PC-3 (cell line): ENCODE measurements around the gene TTC5. TPM values are rescaled to one million over a fixed set of nuclear protein-coding genes. Genes with fewer than 3 reads are reported as not detected.

Experiments
- ATAC-seq: fragments of 200-7000 bp; cut with Tn5 transposase; 2 replicates; pipeline ENCODE4 v1.9.1; 2020; ENCODE audit warnings: mild to moderate bottlenecking, moderate library complexity
- BruUV-seq: library from RNA; stranded (reverse); fragments of 400-500 nt; replicated peaks from 2 replicates; lab custom pipeline; 2021; lab: Mats Ljungman, UMichigan
- CTCF ChIA-PET: fragments of 300-600 bp; sonication (Branson Sonifier 250); formaldehyde crosslinking; loops from one replicate; lab custom pipeline; 2022; ENCODE audit warnings: antibody characterized with exemption; lab: Charles Lee
- POLR2A ChIA-PET: fragments of 300-600 bp; sonication (Branson Sonifier 250); formaldehyde crosslinking; loops from one replicate; lab custom pipeline; 2022; ENCODE audit warnings: antibody characterized with exemption; ENCODE audit not compliant: unreplicated experiment; lab: Charles Lee
- DNase-seq: peaks from one replicate; pipeline ENCODE4 v3.0.0-alpha.2; 2015
- H2AFZ ChIP-seq: fragments of 300-600 bp; sonication (generic); 2 replicates; pipeline ENCODE4 v1.6.0; 2016; ENCODE audit warnings: antibody characterized with exemption, low read length
- H3F3A ChIP-seq: fragments of 300-600 bp; sonication (generic); one replicate; pipeline ENCODE4 v1.6.0; 2017; ENCODE audit warnings: antibody characterized with exemption, low read length, control low read depth, mild to moderate bottlenecking; ENCODE audit not compliant: unreplicated experiment
- H3K27ac ChIP-seq: fragments of 300-600 bp; sonication (generic); 2 replicates; pipeline ENCODE4 v1.5.1; 2016; ENCODE audit warnings: mild to moderate bottlenecking, low read length
- H3K27me3 ChIP-seq: fragments of 300-600 bp; sonication (generic); 2 replicates; pipeline ENCODE4 v1.6.1; 2016; ENCODE audit warnings: low read length, mixed read lengths
- H3K36me3 ChIP-seq: fragments of 300-600 bp; sonication (generic); 2 replicates; pipeline ENCODE4 v1.6.1; 2016; ENCODE audit warnings: low read depth, mixed run types, low read length, mixed read lengths
- H3K4me1 ChIP-seq: fragments of 300-600 bp; sonication (generic); 2 replicates; pipeline ENCODE4 v1.5.1; 2016; ENCODE audit warnings: low read length; ENCODE audit not compliant: insufficient read depth
- H3K4me2 ChIP-seq: fragments of 300-600 bp; sonication (generic); 2 replicates; pipeline ENCODE4 v1.6.0; 2016; ENCODE audit warnings: low read length
- H3K4me3 ChIP-seq: fragments of 300-600 bp; sonication (generic); 2 replicates; pipeline ENCODE4 v1.5.1; 2016; ENCODE audit warnings: mild to moderate bottlenecking, low read length, mixed read lengths
- H3K79me2 ChIP-seq: fragments of 300-600 bp; sonication (generic); 2 replicates; pipeline ENCODE4 v1.6.1; 2017; ENCODE audit warnings: low read length, mixed read lengths
- H3K9ac ChIP-seq: fragments of 300-600 bp; sonication (generic); 2 replicates; pipeline ENCODE4 v1.6.0; 2016; ENCODE audit warnings: mild to moderate bottlenecking, low read length
- H3K9me2 ChIP-seq: fragments of 300-600 bp; sonication (generic); replicated peaks from 2 replicates; pipeline ENCODE4 v1.6.1; 2016; ENCODE audit warnings: mixed run types, low read length, mixed read lengths
- H3K9me3 ChIP-seq: fragments of 300-600 bp; sonication (generic); 2 replicates; pipeline ENCODE4 v1.6.1; 2016; ENCODE audit warnings: low read length, mixed read lengths
- H4K20me1 ChIP-seq: fragments of 300-600 bp; sonication (generic); 2 replicates; pipeline ENCODE4 v1.6.1; 2016; ENCODE audit warnings: low read length, mixed read lengths
- EZH2 ChIP-seq: fragments of 300-600 bp; sonication (generic); IDR thresholded peaks from one replicate; pipeline ENCODE4 v1.6.1; 2017; ENCODE audit warnings: antibody characterized with exemption, mild to moderate bottlenecking, low read length; ENCODE audit not compliant: unreplicated experiment
- EZH2phosphoT487 ChIP-seq: fragments of 300-600 bp; sonication (generic); IDR thresholded peaks from 2 replicates; pipeline ENCODE4 v1.6.1; 2018; ENCODE audit warnings: mild to moderate bottlenecking, antibody characterized with exemption, low read length, borderline replicate concordance
- intact Hi-C: fragments of 100-400 bp; cut with micrococcal nuclease; formaldehyde crosslinking; loops from 2 replicates; pipeline ENCODE4 v1.9.0; 2023
- total RNA-seq: library from RNA; depleted of rRNA; stranded (reverse); fragments of >200 nt; gene quantifications from 2 replicates; pipeline ENCODE4 v1.2.3, GENCODE V29; 2014
- TF ChIP-seq, protein P1 (sequence below): fragments of 300-600 bp; sonication (generic); conservative IDR thresholded peaks from 2 replicates; pipeline ENCODE4 v1.5.1; 2017; ENCODE audit warnings: antibody characterized with exemption, low read depth, mild to moderate bottlenecking, low read length

TTC5 gene
- total RNA-seq, 1 experiment from 2014 or later = 9.8 TPM

DNA sequence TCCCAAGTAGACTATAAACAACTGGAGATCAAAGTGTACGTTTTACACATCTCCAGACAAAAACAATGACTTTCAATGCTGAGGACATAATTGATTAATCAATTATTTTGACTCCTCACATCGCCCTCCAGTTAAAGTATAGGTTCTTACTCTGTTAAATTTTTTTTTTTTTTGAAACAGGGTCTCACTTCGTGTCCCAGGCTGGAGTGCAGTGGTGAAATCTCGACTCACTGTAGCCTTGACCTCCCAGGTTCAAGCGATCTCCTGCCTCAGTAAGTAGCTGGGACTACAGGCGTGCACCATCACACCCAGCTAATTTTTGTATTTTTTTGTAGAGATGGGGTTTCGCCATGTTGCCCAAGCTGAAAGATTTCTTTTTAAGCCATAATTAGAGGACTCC lies 28.3 kb upstream of the TTC5 start:
- ChIA-PET POLR2A (interaction anchor here (1.0 kb wide), 1 partner anchor 9 kb away, joined by 6 read pairs; the partner anchor contains the start of gene PARP2), CTCF (no interaction called here)
- Histone ChIP-seq H3K9ac (no peak overlapping the region), H3K4me1 (peaks cover 10% of the 10 kb centered on the region), H3K9me2 (no peaks in the 10 kb centered on the region), H3K4me3 (no peak overlapping the region), H3K27ac (no peak overlapping the region), H4K20me1 (no peaks in the 10 kb centered on the region; the same call in 1 of the 2 replicates), H3K79me2 (peaks cover 40% of the 10 kb centered on the region), H3K36me3 (peaks cover 2% of the 10 kb centered on the region; the same call in 1 of the 2 replicates), H3K9me3 (no peaks in the 10 kb centered on the region), H2AFZ (peak overlapping the region; percentile 79; the same call in 1 of the 2 replicates), H3F3A (no peaks in the 10 kb centered on the region), H3K4me2 (peak overlapping the region; percentile 91; the same call in 1 of the 2 replicates), H3K27me3 (no peaks in the 10 kb centered on the region)
- intact Hi-C loops = no loop called here
- ATAC-seq (no peak), DNase-seq (no peak)
- no TSS peak for BruUV-seq
- TF ChIP-seq EZH2 = no peak
- no peak for TF ChIP-seq EZH2phosphoT487
- TF ChIP-seq, protein P1, sequence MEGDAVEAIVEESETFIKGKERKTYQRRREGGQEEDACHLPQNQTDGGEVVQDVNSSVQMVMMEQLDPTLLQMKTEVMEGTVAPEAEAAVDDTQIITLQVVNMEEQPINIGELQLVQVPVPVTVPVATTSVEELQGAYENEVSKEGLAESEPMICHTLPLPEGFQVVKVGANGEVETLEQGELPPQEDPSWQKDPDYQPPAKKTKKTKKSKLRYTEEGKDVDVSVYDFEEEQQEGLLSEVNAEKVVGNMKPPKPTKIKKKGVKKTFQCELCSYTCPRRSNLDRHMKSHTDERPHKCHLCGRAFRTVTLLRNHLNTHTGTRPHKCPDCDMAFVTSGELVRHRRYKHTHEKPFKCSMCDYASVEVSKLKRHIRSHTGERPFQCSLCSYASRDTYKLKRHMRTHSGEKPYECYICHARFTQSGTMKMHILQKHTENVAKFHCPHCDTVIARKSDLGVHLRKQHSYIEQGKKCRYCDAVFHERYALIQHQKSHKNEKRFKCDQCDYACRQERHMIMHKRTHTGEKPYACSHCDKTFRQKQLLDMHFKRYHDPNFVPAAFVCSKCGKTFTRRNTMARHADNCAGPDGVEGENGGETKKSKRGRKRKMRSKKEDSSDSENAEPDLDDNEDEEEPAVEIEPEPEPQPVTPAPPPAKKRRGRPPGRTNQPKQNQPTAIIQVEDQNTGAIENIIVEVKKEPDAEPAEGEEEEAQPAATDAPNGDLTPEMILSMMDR = no peak

DNA sequence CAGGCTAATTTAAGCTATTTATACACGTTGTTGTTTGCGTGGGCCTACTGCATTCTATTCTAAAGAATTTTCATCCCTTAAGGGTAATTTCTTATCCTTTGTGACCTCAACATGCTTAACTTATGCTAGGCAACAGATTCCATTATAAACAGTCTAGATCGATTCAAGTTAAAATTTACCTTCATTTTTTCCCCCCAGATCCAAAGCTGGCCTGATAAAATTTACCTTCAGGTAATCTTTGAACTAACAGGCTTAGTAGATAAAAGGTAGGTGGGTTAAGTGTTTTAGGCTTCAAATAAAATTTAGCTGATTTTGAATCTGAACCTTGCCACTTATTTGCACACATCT lies 27.7 kb upstream of the TTC5 start:
- peak overlapping the region; percentile 83 for H3K4me3 ChIP-seq
- ATAC-seq (no peak), DNase-seq (no peak)
- no TSS peak for BruUV-seq
- intact Hi-C loops = loop anchor here (1.0 kb wide), 1 partner anchor 10 kb away; the partner anchor contains the start of gene PARP2
- H3K9ac ChIP-seq = no peak overlapping the region; the same call in 1 of the 2 replicates
- POLR2A ChIA-PET = interaction anchor here (0.6 to 1.0 kb wide), 2 partner anchors 10 to 1916 kb away, joined by 3 to 6 read pairs; partner anchors contain the start of gene PARP2
- H3K4me2 ChIP-seq = peak overlapping the region; percentile 91
- CTCF ChIA-PET = no interaction called here
- no peaks in the 10 kb centered on the region; the same call in 1 of the 2 replicates for H4K20me1 ChIP-seq
- H2AFZ ChIP-seq = peak overlapping the region; percentile 79
- H3F3A ChIP-seq = no peaks in the 10 kb centered on the region
- no peaks in the 10 kb centered on the region for H3K9me2 ChIP-seq
- peaks cover 8% of the 10 kb centered on the region; the same call in 1 of the 2 replicates for H3K36me3 ChIP-seq
- no peaks in the 10 kb centered on the region for H3K9me3 ChIP-seq
- TF ChIP-seq EZH2 = no peak
- TF ChIP-seq EZH2phosphoT487 = no peak
- TF ChIP-seq, protein P1 = no peak
- H3K4me1 ChIP-seq = peaks cover 10% of the 10 kb centered on the region
- H3K79me2 ChIP-seq = peaks cover 45% of the 10 kb centered on the region
- H3K27me3 ChIP-seq = no peaks in the 10 kb centered on the region
- H3K27ac ChIP-seq = no peak overlapping the region
